Measurements from ENCODE around the gene TRIML1. TPM values are rescaled to one million over a fixed set of nuclear protein-coding genes. Genes with fewer than 3 reads are reported as not detected.

Gene TRIML1
- total and polyA plus RNA-seq, 2 donors (not counting 1 experiment from before 2014, with no cell fraction given): not detected

- ATAC-seq (ENCODE audit: low read depth): no peak
- no peaks in the 10 kb centered on the region for H3K4me1 Mint-ChIP-seq
- TF ChIP-seq CTCF (IDR thresholded peaks at IDR 0.05): no peak
- TF ChIP-seq EZH2 (IDR thresholded peaks at IDR 0.05; ENCODE audit: borderline replicate concordance, insufficient read depth, low read depth, low read length, poor library complexity, severe bottlenecking): no peak
- Histone ChIP-seq H3K36me3 (replicated peaks in 1 of 2; ENCODE audit: control extremely low read depth in 1 of 2, control insufficient read depth in 1 of 2, extremely low read depth in 1 of 2, insufficient read depth in 2 of 2, low read length in 1 of 2) (no peaks in the 10 kb centered on the region), H4K20me1 (ENCODE audit: control insufficient read depth, insufficient read depth, low read length, poor library complexity, severe bottlenecking) (no peaks in the 10 kb centered on the region), H3K9ac (ENCODE audit: low read length) (no peak overlapping the region), H2AFZ (ENCODE audit: insufficient read depth, low read depth, low read length, poor library complexity, severe bottlenecking) (no peak overlapping the region), H3K4me3 (ENCODE audit: control extremely low read depth in 1 of 5, extremely low read depth in 1 of 5, insufficient read depth in 1 of 5, low read depth in 2 of 5, low read length in 4 of 5) (no peak overlapping the region), H3K27me3 (replicated peaks in 1 of 4; ENCODE audit: control extremely low read depth in 1 of 4, control insufficient read depth in 3 of 4, insufficient read depth in 4 of 4, low read length in 3 of 4) (no peaks in the 10 kb centered on the region), H3K27ac (ENCODE audit: low read length in 2 of 2) (no peak overlapping the region), H3K79me2 (ENCODE audit: control insufficient read depth, insufficient read depth, low read length) (no peaks in the 10 kb centered on the region), H3K9me3 (ENCODE audit: control extremely low read depth in 1 of 3, control insufficient read depth in 2 of 3, insufficient read depth in 1 of 3, low read length in 2 of 3) (peaks cover 0 to 29% (median 0%) of the 10 kb centered on the region in 3 donors), H3K4me2 (replicated peaks; ENCODE audit: low read depth, low read length, poor library complexity, severe bottlenecking) (no peak overlapping the region), H3K4me1 (ENCODE audit: control insufficient read depth in 2 of 2, insufficient read depth in 2 of 2, low read length in 2 of 2) (no peaks in the 10 kb centered on the region)
- no peak for DNase-seq
- intact Hi-C loops (cut with micrococcal nuclease): no loop called here
- H3K27me3 Mint-ChIP-seq: no peaks in the 10 kb centered on the region
- no peaks in the 10 kb centered on the region for H3K9me3 Mint-ChIP-seq (ENCODE audit: insufficient read depth)
- ChIA-PET CTCF (no interaction called here), POLR2A (no interaction called here)
- no peak overlapping the region for H3K4me3 Mint-ChIP-seq
- WGBS (ENCODE audit: insufficient coverage): 91% methylated on average over 9 of the region's 11 CpGs
- no peak overlapping the region for H3K27ac Mint-ChIP-seq
Measured at GRCh38 chr4:188146618-188147017, 7.4 kb downstream of the TRIML1 start.

- no peaks in the 10 kb centered on the region for H3K27me3 Mint-ChIP-seq
- Histone ChIP-seq H4K20me1 (ENCODE audit: control insufficient read depth, insufficient read depth, low read length, poor library complexity, severe bottlenecking) (no peaks in the 10 kb centered on the region), H3K9me3 (ENCODE audit: control extremely low read depth in 1 of 3, control insufficient read depth in 2 of 3, insufficient read depth in 1 of 3, low read length in 2 of 3) (peaks cover 0 to 29% (median 0%) of the 10 kb centered on the region in 3 donors), H3K9ac (ENCODE audit: low read length) (no peak overlapping the region), H3K4me1 (ENCODE audit: control insufficient read depth in 2 of 2, insufficient read depth in 2 of 2, low read length in 2 of 2) (no peaks in the 10 kb centered on the region), H3K79me2 (ENCODE audit: control insufficient read depth, insufficient read depth, low read length) (no peaks in the 10 kb centered on the region), H3K36me3 (replicated peaks in 1 of 2; ENCODE audit: control extremely low read depth in 1 of 2, control insufficient read depth in 1 of 2, extremely low read depth in 1 of 2, insufficient read depth in 2 of 2, low read length in 1 of 2) (no peaks in the 10 kb centered on the region), H3K4me3 (ENCODE audit: control extremely low read depth in 1 of 5, extremely low read depth in 1 of 5, insufficient read depth in 1 of 5, low read depth in 2 of 5, low read length in 4 of 5) (no peak overlapping the region), H3K4me2 (replicated peaks; ENCODE audit: low read depth, low read length, poor library complexity, severe bottlenecking) (no peak overlapping the region), H3K27ac (ENCODE audit: low read length in 2 of 2) (no peak overlapping the region), H2AFZ (ENCODE audit: insufficient read depth, low read depth, low read length, poor library complexity, severe bottlenecking) (no peak overlapping the region), H3K27me3 (replicated peaks in 1 of 4; ENCODE audit: control extremely low read depth in 1 of 4, control insufficient read depth in 3 of 4, insufficient read depth in 4 of 4, low read length in 3 of 4) (no peaks in the 10 kb centered on the region)
- ChIA-PET POLR2A (no interaction called here), CTCF (no interaction called here)
- H3K4me3 Mint-ChIP-seq: no peak overlapping the region
- no peak overlapping the region for H3K27ac Mint-ChIP-seq
- TF ChIP-seq EZH2 (IDR thresholded peaks at IDR 0.05; ENCODE audit: borderline replicate concordance, insufficient read depth, low read depth, low read length, poor library complexity, severe bottlenecking) (no peak), CTCF (IDR thresholded peaks at IDR 0.05) (no peak)
- DNase-seq (no peak), ATAC-seq (ENCODE audit: low read depth) (no peak)
- no peaks in the 10 kb centered on the region for H3K9me3 Mint-ChIP-seq (ENCODE audit: insufficient read depth)
- no peaks in the 10 kb centered on the region for H3K4me1 Mint-ChIP-seq
- intact Hi-C loops (cut with micrococcal nuclease): no loop called here
- 100% methylated on average over 7 of the region's 11 CpGs for WGBS (ENCODE audit: insufficient coverage)
Measured at GRCh38 chr4:188147176-188147575, 7.9 kb downstream of the TRIML1 start.

Data from B cell (primary cell).